GM19043 (cell line): ENCODE results near the gene TF.

ENCODE experiments used
- ATAC-seq: cut with Tn5 transposase; IDR thresholded peaks from one replicate; pipeline ENCODE4 v1.9.1; 2021; ENCODE audit warnings: low read depth; ENCODE audit not compliant: unreplicated experiment

The TF gene

GRCh38 chr3:133746712-133747066, 496 bp downstream of the TF start:
- ATAC-seq = no peak

- no peak for ATAC-seq
Observed at GRCh38 chr3:133747373-133747772, 1.2 kb downstream of the TF start.

GRCh38 chr3:133747907-133748639, 1.9 kb downstream of the TF start:
- no peak for ATAC-seq

- no peak for ATAC-seq
Observed at GRCh38 chr3:133749427-133750258, 3.5 kb downstream of the TF start.

GRCh38 chr3:133750259-133750656, 4.1 kb downstream of the TF start:
- ATAC-seq = no peak

GRCh38 chr3:133753107-133753778, 7.0 kb downstream of the TF start:
- ATAC-seq = no peak

GRCh38 chr3:133753779-133754164, 7.6 kb downstream of the TF start:
- no peak for ATAC-seq

GRCh38 chr3:133754455-133754854, 8.3 kb downstream of the TF start:
- no peak for ATAC-seq

GRCh38 chr3:133754973-133755828, 9.0 kb downstream of the TF start:
- no peak for ATAC-seq

- ATAC-seq = no peak
Observed at GRCh38 chr3:133756716-133757694, 10.8 kb downstream of the TF start.

- ATAC-seq = no peak
Observed at GRCh38 chr3:133757701-133758567, 11.7 kb downstream of the TF start.

GRCh38 chr3:133758568-133758928, 12.4 kb downstream of the TF start:
- ATAC-seq = no peak

GRCh38 chr3:133758964-133759739, 13.0 kb downstream of the TF start:
- ATAC-seq = no peak

- no peak for ATAC-seq
Observed at GRCh38 chr3:133759740-133760305, 13.6 kb downstream of the TF start.

GRCh38 chr3:133760916-133761315, 14.7 kb downstream of the TF start:
- no peak for ATAC-seq

- ATAC-seq = no peak
Observed at GRCh38 chr3:133761605-133762484, 15.7 kb downstream of the TF start.

- no peak for ATAC-seq
Observed at GRCh38 chr3:133762539-133762938, 16.3 kb downstream of the TF start.
